Measurements from ENCODE around the gene KBTBD6. TPM values are rescaled to one million over a fixed set of nuclear protein-coding genes. Genes with fewer than 3 reads are reported as not detected.

The KBTBD6 gene
- total RNA-seq, 3 donors from 2014 or later = 4.6 to 10.0 (median 8.2) TPM

DNA sequence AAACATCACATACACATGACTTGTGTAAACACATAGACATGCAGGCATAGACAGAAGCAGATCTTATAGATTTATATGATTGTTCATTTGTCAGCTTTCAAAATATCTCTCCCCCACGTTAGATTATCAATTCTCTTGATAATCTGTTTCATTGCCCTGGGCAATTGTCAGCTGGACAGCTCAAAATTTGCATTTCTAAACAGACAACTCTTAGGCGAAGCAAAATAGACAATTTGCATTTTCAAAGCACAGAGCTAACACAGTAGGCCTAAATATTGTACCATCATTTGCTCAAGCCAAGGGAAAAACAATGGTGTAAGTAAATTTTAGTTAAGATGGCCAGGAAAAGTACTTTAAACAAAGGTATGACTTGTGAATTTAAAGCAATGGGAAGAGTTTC, 24.0 kb upstream of the KBTBD6 start:
- Histone ChIP-seq H3K36me3 (no peaks in the 10 kb centered on the region), H3K27ac (no peak overlapping the region)

DNA sequence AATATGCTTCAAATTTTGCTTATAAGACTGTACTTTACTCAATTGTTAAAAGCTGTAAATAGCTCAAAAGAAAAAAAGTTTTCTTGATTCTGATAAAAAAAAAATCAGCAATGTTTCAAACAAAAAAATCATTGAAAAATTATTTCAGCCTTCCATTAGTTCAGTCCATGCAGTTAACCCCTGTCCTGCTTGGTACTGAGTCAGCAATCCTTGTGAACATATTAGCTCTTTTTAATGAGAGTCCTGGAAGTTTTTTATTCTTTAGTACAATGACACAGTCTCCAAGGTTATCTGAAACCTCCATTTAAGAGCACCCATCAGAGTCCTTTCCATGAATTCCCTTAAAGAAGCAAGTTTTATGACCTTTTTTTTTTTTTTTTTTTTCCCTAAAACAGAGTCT, 21.4 kb upstream of the KBTBD6 start:
- H3K27ac ChIP-seq = no peak overlapping the region
- DNase-seq (ENCODE audit: low spot score in 2 of 2) = no peak
- H3K36me3 ChIP-seq = no peaks in the 10 kb centered on the region
- intact Hi-C loops (cut with DNase I; ENCODE audit: low total_unique reads) = no loop called here
- H3K27me3 ChIP-seq = no peaks in the 10 kb centered on the region
- H3K9me3 ChIP-seq = peaks cover 17 to 32% of the 10 kb centered on the region in 2 donors
- TF ChIP-seq POLR2A (IDR thresholded peaks at IDR 0.05) = no peak
- no peak for TF ChIP-seq POLR2AphosphoS5 (IDR thresholded peaks at IDR 0.05)
- TF ChIP-seq, protein P1, sequence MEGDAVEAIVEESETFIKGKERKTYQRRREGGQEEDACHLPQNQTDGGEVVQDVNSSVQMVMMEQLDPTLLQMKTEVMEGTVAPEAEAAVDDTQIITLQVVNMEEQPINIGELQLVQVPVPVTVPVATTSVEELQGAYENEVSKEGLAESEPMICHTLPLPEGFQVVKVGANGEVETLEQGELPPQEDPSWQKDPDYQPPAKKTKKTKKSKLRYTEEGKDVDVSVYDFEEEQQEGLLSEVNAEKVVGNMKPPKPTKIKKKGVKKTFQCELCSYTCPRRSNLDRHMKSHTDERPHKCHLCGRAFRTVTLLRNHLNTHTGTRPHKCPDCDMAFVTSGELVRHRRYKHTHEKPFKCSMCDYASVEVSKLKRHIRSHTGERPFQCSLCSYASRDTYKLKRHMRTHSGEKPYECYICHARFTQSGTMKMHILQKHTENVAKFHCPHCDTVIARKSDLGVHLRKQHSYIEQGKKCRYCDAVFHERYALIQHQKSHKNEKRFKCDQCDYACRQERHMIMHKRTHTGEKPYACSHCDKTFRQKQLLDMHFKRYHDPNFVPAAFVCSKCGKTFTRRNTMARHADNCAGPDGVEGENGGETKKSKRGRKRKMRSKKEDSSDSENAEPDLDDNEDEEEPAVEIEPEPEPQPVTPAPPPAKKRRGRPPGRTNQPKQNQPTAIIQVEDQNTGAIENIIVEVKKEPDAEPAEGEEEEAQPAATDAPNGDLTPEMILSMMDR (IDR thresholded peaks at IDR 0.05) = no peak
- H3K4me1 ChIP-seq = no peaks in the 10 kb centered on the region
- H3K4me3 ChIP-seq = no peak overlapping the region

More for the DNA sequence above, 24.0 kb upstream of the KBTBD6 start:
- DNase-seq (ENCODE audit: low spot score in 2 of 2) = no peak
- intact Hi-C loops (cut with DNase I; ENCODE audit: low total_unique reads) = no loop called here
- Histone ChIP-seq H3K9me3 (peaks cover 7 to 8% of the 10 kb centered on the region in 2 donors), H3K4me3 (no peak overlapping the region), H3K27me3 (no peaks in the 10 kb centered on the region), H3K4me1 (no peaks in the 10 kb centered on the region)
- TF ChIP-seq, protein P1 (IDR thresholded peaks at IDR 0.05) = no peak
- no peak for TF ChIP-seq POLR2AphosphoS5 (IDR thresholded peaks at IDR 0.05)
- no peak for TF ChIP-seq POLR2A (IDR thresholded peaks at IDR 0.05)

DNA sequence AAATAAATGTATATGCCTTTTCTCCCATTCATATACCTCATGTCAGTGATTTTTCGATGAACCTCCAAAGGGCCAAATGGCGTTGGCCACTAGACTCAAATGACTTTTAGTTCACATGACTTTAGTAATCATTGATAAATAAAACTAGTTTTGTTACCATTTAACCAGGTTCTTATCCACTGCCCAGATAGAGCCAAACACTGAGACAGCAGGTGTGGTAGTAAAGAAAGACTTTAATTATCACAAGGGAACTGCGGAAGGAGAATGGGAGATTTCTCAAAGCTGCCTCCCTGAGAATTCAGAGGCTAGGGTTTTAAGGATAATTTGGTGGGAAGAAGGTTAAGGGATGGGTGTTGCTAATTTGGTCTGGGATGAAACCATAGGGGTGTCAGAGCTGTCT, 19.4 kb upstream of the KBTBD6 start:
- H3K36me3 ChIP-seq = no peaks in the 10 kb centered on the region
- no peak overlapping the region for H3K27ac ChIP-seq
- H3K4me1 ChIP-seq = no peaks in the 10 kb centered on the region
- TF ChIP-seq POLR2A (IDR thresholded peaks at IDR 0.05) = no peak
- TF ChIP-seq POLR2AphosphoS5 (IDR thresholded peaks at IDR 0.05) = no peak
- TF ChIP-seq, protein P1 (IDR thresholded peaks at IDR 0.05) = no peak
- H3K9me3 ChIP-seq = peaks cover 29 to 50% of the 10 kb centered on the region in 2 donors
- no peaks in the 10 kb centered on the region for H3K27me3 ChIP-seq
- no peak for DNase-seq (ENCODE audit: low spot score in 2 of 2)
- H3K4me3 ChIP-seq = no peak overlapping the region
- intact Hi-C loops (cut with DNase I; ENCODE audit: low total_unique reads) = no loop called here

DNA sequence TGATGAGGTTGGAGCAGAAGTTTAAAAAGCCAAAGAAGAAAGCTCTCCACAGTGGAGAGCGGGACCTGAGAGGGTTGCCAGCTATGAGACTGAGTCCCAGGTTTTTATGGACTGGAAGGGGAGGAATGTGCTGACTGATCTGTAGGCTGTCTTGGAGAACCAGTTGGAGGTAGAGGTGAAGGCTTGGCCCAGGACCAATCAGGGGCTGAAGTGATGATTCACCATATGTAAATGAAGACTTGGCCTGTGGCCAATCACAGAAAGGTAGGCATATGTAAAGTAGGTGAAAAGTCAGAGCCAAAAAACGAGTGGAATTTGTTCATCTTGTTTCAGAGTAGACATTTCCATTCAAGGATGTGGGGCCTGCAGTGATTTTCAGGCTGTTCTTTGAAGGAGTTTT, 17.5 kb upstream of the KBTBD6 start:
- H3K27ac ChIP-seq = no peak overlapping the region

DNA sequence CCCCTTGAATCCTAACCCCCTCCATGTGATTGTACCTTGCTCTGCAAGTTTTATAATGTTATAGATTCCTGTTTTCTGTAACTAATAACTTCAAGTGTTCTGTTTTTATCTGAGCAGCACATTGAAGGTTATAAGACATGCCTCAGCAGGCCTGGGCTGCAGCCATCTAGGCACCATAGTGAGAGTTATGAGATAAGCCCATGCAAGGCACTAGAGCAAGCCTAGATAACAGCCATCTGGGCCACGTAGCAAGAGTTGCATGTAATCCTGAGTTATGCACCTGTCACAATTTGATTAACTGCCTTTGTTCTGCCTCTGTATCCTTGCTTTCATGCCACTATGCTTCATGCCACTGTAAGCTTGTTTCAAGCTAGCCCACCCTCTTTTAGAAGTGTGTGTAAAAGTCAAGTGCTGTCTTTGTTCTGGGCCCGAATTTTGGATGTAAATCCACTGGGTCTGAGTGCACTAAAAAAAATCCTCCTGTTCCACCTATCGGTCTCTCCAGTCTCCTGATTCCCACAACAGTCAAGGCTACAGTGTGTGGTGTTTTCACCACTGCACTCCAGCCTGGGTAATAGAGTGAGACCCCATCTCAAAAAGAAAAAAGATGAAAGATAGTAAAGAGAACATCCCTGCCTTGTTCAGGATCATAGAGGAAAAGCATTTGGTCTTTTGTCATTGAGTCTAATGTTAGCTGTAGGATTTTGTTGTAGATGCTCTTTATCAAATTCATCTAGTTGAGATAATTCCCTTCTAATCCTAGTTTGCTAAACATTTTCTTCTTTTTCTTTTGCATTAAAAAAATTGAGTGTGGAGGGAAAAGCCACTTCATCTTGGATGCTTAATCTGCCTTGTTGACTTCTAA, 16.0 kb upstream of the KBTBD6 start:
- Histone ChIP-seq H3K36me3 (no peaks in the 10 kb centered on the region), H3K27ac (no peak overlapping the region), H3K9me3 (peaks cover 29 to 50% of the 10 kb centered on the region in 2 donors), H3K4me3 (no peak overlapping the region), H3K4me1 (no peaks in the 10 kb centered on the region), H3K27me3 (no peaks in the 10 kb centered on the region)
- TF ChIP-seq POLR2AphosphoS5 (IDR thresholded peaks at IDR 0.05) (no peak), POLR2A (IDR thresholded peaks at IDR 0.05) (no peak)
- TF ChIP-seq, protein P1 (IDR thresholded peaks at IDR 0.05) = no peak
- intact Hi-C loops (cut with DNase I; ENCODE audit: low total_unique reads) = no loop called here
- DNase-seq (ENCODE audit: low spot score in 2 of 2) = no peak

More for the DNA sequence above, 17.5 kb upstream of the KBTBD6 start:
- TF ChIP-seq POLR2A (IDR thresholded peaks at IDR 0.05) = no peak
- TF ChIP-seq, protein P1 (IDR thresholded peaks at IDR 0.05) = no peak
- TF ChIP-seq POLR2AphosphoS5 (IDR thresholded peaks at IDR 0.05) = no peak
- H3K36me3 ChIP-seq = no peaks in the 10 kb centered on the region
- intact Hi-C loops (cut with DNase I; ENCODE audit: low total_unique reads) = no loop called here
- no peaks in the 10 kb centered on the region for H3K27me3 ChIP-seq
- H3K4me1 ChIP-seq = no peaks in the 10 kb centered on the region
- H3K9me3 ChIP-seq = peaks cover 29 to 50% of the 10 kb centered on the region in 2 donors
- no peak for DNase-seq (ENCODE audit: low spot score in 2 of 2)
- no peak overlapping the region for H3K4me3 ChIP-seq
